H9 (cell line): Measurements from ENCODE around the gene GSTA3. TPM values are rescaled to one million over a fixed set of nuclear protein-coding genes. Genes with fewer than 3 reads are reported as not detected.

ENCODE experiments used
- DNase-seq: peaks from one replicate; pipeline ENCODE4 v3.0.0-alpha.2; 2017
- H2AFZ ChIP-seq: one replicate; pipeline ENCODE4 v1.6.1; 2013; ENCODE audit warnings: mild to moderate bottlenecking, low read length, control low read depth, moderate library complexity
- H2AK5ac ChIP-seq: 2 replicates; pipeline ENCODE4 v1.6.1; 2013; ENCODE audit warnings: low read length, control low read depth, mixed read lengths; ENCODE audit not compliant: insufficient read length
- H2BK120ac ChIP-seq: one replicate; pipeline ENCODE4 v1.6.1; 2013; ENCODE audit warnings: low read depth, mild to moderate bottlenecking, low read length, control low read depth, inconsistent platforms; ENCODE audit not compliant: poor library complexity, severe bottlenecking
- H2BK12ac ChIP-seq: 2 replicates; pipeline ENCODE4 v1.6.1; 2013; ENCODE audit warnings: low read length, control low read depth, mixed read lengths, low read depth; ENCODE audit not compliant: insufficient read length
- H2BK15ac ChIP-seq: 2 replicates; pipeline ENCODE4 v1.6.1; 2013; ENCODE audit warnings: low read depth, low read length, control low read depth
- H2BK20ac ChIP-seq: one replicate; pipeline ENCODE4 v1.6.1; 2013; ENCODE audit warnings: low read depth, mild to moderate bottlenecking, low read length, control low read depth, inconsistent platforms; ENCODE audit not compliant: poor library complexity, severe bottlenecking
- H2BK5ac ChIP-seq: 2 replicates; pipeline ENCODE4 v1.6.1; 2013; ENCODE audit warnings: low read length, control low read depth, mixed read lengths; ENCODE audit not compliant: insufficient read length
- H3K14ac ChIP-seq: 2 replicates; pipeline ENCODE4 v1.6.1; 2013; ENCODE audit warnings: low read length, control low read depth; ENCODE audit not compliant: insufficient read depth
- H3K18ac ChIP-seq: 2 replicates; pipeline ENCODE4 v1.6.1; 2013; ENCODE audit warnings: low read depth, mild to moderate bottlenecking, mixed read lengths, low read length, control low read depth; ENCODE audit not compliant: insufficient read length
- H3K23ac ChIP-seq: 2 replicates; pipeline ENCODE4 v1.6.1; 2013; ENCODE audit warnings: low read length, control low read depth, mixed read lengths, low read depth; ENCODE audit not compliant: insufficient read length
- H3K23me2 ChIP-seq: 2 replicates; pipeline ENCODE4 v1.6.1; 2013; ENCODE audit warnings: low read depth, mild to moderate bottlenecking, mixed read lengths, low read length, control low read depth; ENCODE audit not compliant: insufficient read length, poor library complexity, severe bottlenecking
- H3K27ac ChIP-seq: 2 replicates; pipeline ENCODE4 v1.5.1; 2013; ENCODE audit warnings: low read length, control low read depth, mixed read lengths, low read depth; ENCODE audit not compliant: insufficient read length
- H3K27me3 ChIP-seq: 2 replicates; pipeline ENCODE4 v1.6.1; 2013; ENCODE audit warnings: low read length, control low read depth, inconsistent platforms; ENCODE audit not compliant: insufficient read depth
- H3K4ac ChIP-seq: 2 replicates; pipeline ENCODE4 v1.6.1; 2013; ENCODE audit warnings: low read depth, mild to moderate bottlenecking, control low read depth, inconsistent platforms, low read length, moderate library complexity
- H3K4me1 ChIP-seq: 2 replicates; pipeline ENCODE4 v1.6.1; 2013; ENCODE audit warnings: low read length, control low read depth, inconsistent platforms; ENCODE audit not compliant: insufficient read depth
- H3K4me2 ChIP-seq: 2 replicates; pipeline ENCODE4 v1.6.1; 2013; ENCODE audit warnings: low read length, control low read depth, mixed read lengths; ENCODE audit not compliant: insufficient read length, insufficient read depth
- H3K56ac ChIP-seq: 2 replicates; pipeline ENCODE4 v1.6.1; 2013; ENCODE audit warnings: low read depth, mild to moderate bottlenecking, mixed read lengths, low read length, control low read depth; ENCODE audit not compliant: insufficient read length
- H3K79me1 ChIP-seq: 2 replicates; pipeline ENCODE4 v1.6.1; 2013; ENCODE audit warnings: low read depth, mild to moderate bottlenecking, moderate library complexity, low read length, control low read depth, inconsistent platforms; ENCODE audit not compliant: insufficient read depth, poor library complexity, severe bottlenecking
- H3K79me2 ChIP-seq: 2 replicates; pipeline ENCODE4 v1.6.1; 2013; ENCODE audit warnings: low read length, control low read depth, inconsistent platforms; ENCODE audit not compliant: insufficient read depth
- H3K9ac ChIP-seq: 2 replicates; pipeline ENCODE4 v1.6.1; 2013; ENCODE audit warnings: low read length, control low read depth, mixed read lengths; ENCODE audit not compliant: insufficient read length; ENCODE audit errors: extremely low read depth
- H3K9me3 ChIP-seq: one replicate; pipeline ENCODE4 v1.6.1; 2013; ENCODE audit warnings: low read depth, low read length, inconsistent platforms; ENCODE audit not compliant: control insufficient read depth
- H3T11ph ChIP-seq: one replicate; pipeline ENCODE4 v1.6.1; 2013; ENCODE audit warnings: mild to moderate bottlenecking, low read length, control low read depth, inconsistent platforms
- H4K20me1 ChIP-seq: one replicate; pipeline ENCODE4 v1.6.1; 2013; ENCODE audit not compliant: control insufficient read depth, insufficient read length, insufficient read depth
- H4K5ac ChIP-seq: 2 replicates; pipeline ENCODE4 v1.6.1; 2013; ENCODE audit warnings: low read depth, mild to moderate bottlenecking, mixed read lengths, low read length, control low read depth; ENCODE audit not compliant: insufficient read length
- H4K8ac ChIP-seq: replicated peaks from 2 replicates; pipeline ENCODE4 v1.6.1; 2013; ENCODE audit warnings: low read length, control low read depth, mixed read lengths, low read depth; ENCODE audit not compliant: insufficient read length
- H4K91ac ChIP-seq: 2 replicates; pipeline ENCODE4 v1.6.1; 2013; ENCODE audit warnings: low read depth, mild to moderate bottlenecking, moderate library complexity, mixed read lengths, low read length, control low read depth; ENCODE audit not compliant: insufficient read length
- H3K27ac Mint-ChIP-seq, 3 experiments: 2 replicates in 2 of 3; 3 replicates in 1 of 3; pipeline ENCODE4 v1.8.0; 2020 to 2021; ENCODE audit warnings: mixed read lengths in 3 of 3, mild to moderate bottlenecking in 1 of 3, moderate library complexity in 1 of 3
- H3K27me3 Mint-ChIP-seq: 2 replicates; pipeline ENCODE4 v1.8.0; 2021; ENCODE audit warnings: low read depth, mild to moderate bottlenecking, moderate library complexity, mixed read lengths
- H3K36me3 Mint-ChIP-seq, 3 experiments: 2 replicates in 2 of 3; 3 replicates in 1 of 3; pipeline ENCODE4 v1.8.0; 2020 to 2021; ENCODE audit warnings: low read depth in 3 of 3, mixed read lengths in 3 of 3; ENCODE audit not compliant: insufficient read depth in 1 of 3
- H3K4me1 Mint-ChIP-seq, 2 experiments: 2 replicates each; pipeline ENCODE4 v1.8.0; 2020; ENCODE audit warnings: mixed read lengths in 2 of 2
- H3K4me3 Mint-ChIP-seq, 2 experiments: 2 replicates in 1 of 2; 3 replicates in 1 of 2; pipeline ENCODE4 v1.8.0; 2020 to 2021; ENCODE audit warnings: mild to moderate bottlenecking in 2 of 2, mixed read lengths in 2 of 2, moderate library complexity in 1 of 2
- H3K9me3 Mint-ChIP-seq, 2 experiments: 2 replicates in 1 of 2; 3 replicates in 1 of 2; pipeline ENCODE4 v1.8.0; 2020; ENCODE audit warnings: mild to moderate bottlenecking in 2 of 2, mixed read lengths in 2 of 2, moderate library complexity in 1 of 2
- CTCF ChIP-seq: fragments of 200-600 bp; sonication (generic); conservative IDR thresholded peaks from 3 replicates; pipeline ENCODE4 v1.8.0; 2021; ENCODE audit warnings: antibody characterized with exemption, mild to moderate bottlenecking
- WGBS: extraction: QIAGEN DNeasy Blood & Tissue Kit; methylation state at CpG from one replicate; pipeline ENCODE4 v1.1.7; 2013; ENCODE audit warnings: missing lambda C conversion rate, low lambda C conversion rate, mixed read lengths; ENCODE audit not compliant: insufficient read length; ENCODE audit errors: extremely low coverage; 5-methylcytosine and 5-hydroxymethylcytosine counted together
- total RNA-seq: library from RNA; stranded (reverse); gene quantifications from 2 replicates; pipeline ENCODE4 v1.2.1, GENCODE V29; 2021

The GSTA3 gene
- total RNA-seq, 1 experiment from 2014 or later = not detected

DNA sequence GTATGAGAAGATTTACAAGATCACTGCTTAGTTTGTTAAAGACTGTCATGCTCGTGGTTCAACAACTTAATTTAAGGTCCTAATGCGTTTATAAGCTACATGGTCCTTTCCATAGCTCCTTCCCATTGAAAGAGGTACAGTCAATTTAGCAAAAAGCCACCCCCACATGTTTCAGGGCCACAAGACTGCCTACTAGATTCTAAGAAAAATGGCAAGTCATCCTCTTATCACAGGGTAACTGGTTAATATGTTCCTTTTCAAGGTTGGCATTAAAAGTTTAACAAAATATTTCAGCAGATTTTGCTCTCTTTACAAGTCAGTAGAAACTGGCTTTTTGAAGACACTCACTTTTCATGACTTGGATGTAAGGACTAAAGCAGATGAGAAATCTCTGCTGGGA is 15.7 kb downstream of the GSTA3 start:
- Histone ChIP-seq H3K14ac (no peak overlapping the region), H3K4ac (no peak overlapping the region), H2BK120ac (no peak overlapping the region), H2AK5ac (no peak overlapping the region), H4K5ac (no peak overlapping the region), H3K18ac (no peak overlapping the region), H3K9me3 (no peaks in the 10 kb centered on the region), H2AFZ (no peak overlapping the region), H4K20me1 (no peaks in the 10 kb centered on the region), H3K4me2 (no peak overlapping the region), H2BK20ac (no peak overlapping the region), H4K8ac (no peak overlapping the region), H3K79me2 (no peaks in the 10 kb centered on the region), H3K23ac (no peak overlapping the region), H2BK12ac (no peak overlapping the region), H3K4me1 (no peaks in the 10 kb centered on the region), H2BK5ac (no peak overlapping the region), H2BK15ac (no peak overlapping the region), H3K79me1 (no peaks in the 10 kb centered on the region), H3K56ac (no peak overlapping the region), H3T11ph (no peak overlapping the region), H3K23me2 (no peaks in the 10 kb centered on the region), H3K9ac (no peak overlapping the region), H4K91ac (no peak overlapping the region), H3K27me3 (no peaks in the 10 kb centered on the region), H3K27ac (no peak overlapping the region)
- H3K9me3 Mint-ChIP-seq = peaks cover 7 to 12% of the 10 kb centered on the region in 2 experiments; a peak in 4 of 5 replicates
- no CpG with 5 or more reads among the region's 2 CpGs for WGBS
- TF ChIP-seq CTCF = no peak
- peaks cover 9 to 12% of the 10 kb centered on the region in 2 experiments for H3K4me1 Mint-ChIP-seq
- H3K36me3 Mint-ChIP-seq = peaks cover 0 to 13% (median 9%) of the 10 kb centered on the region in 3 experiments; a peak in 5 of 7 replicates
- H3K27me3 Mint-ChIP-seq = 0 out of 2 replicates have a peak, but pooled peaks cover 3% of the 10 kb centered on the region
- H3K27ac Mint-ChIP-seq = no peak overlapping the region
- no peak for DNase-seq
- H3K4me3 Mint-ChIP-seq = no peak overlapping the region
